Keratinocyte (primary cell): ENCODE results near the gene ZIC5. TPM values are rescaled to one million over a fixed set of nuclear protein-coding genes. Genes with fewer than 3 reads are reported as not detected.
A peak's percentile ranks its signal among the peaks of the same experiment; 100 is the strongest.

Experiments
- DNase-seq: peaks from one replicate; pipeline ENCODE4 v3.0.0-alpha.2; 2011; ENCODE audit warnings: low read depth, missing footprints, low spot score
- FAIRE-seq: peaks from 2 replicates; lab custom pipeline; 2011; peaks lifted over from hg19 to GRCh38; lab: Jason Lieb, UNC
- H2AFZ ChIP-seq: 2 replicates; pipeline ENCODE4 v1.6.0; 2012; ENCODE audit warnings: low read length, control low read depth, inconsistent platforms; ENCODE audit not compliant: control insufficient read depth
- H3K27ac ChIP-seq: 2 replicates; pipeline ENCODE4 v1.5.1; 2011; ENCODE audit warnings: low read length; ENCODE audit not compliant: control insufficient read depth, insufficient read depth
- H3K27me3 ChIP-seq: 3 replicates; pipeline ENCODE4 v1.6.0; 2011; ENCODE audit warnings: low read length; ENCODE audit not compliant: control insufficient read depth, insufficient read depth; ENCODE audit errors: extremely low read depth
- H3K36me3 ChIP-seq, 2 experiments: 2 replicates in 1 of 2; 3 replicates in 1 of 2; pipeline ENCODE4 v1.5.1; 2011; ENCODE audit warnings: low read length in 2 of 2, mild to moderate bottlenecking in 1 of 2; ENCODE audit not compliant: control insufficient read depth in 2 of 2, insufficient read depth in 2 of 2; ENCODE audit errors: extremely low read depth in 1 of 2
- H3K4me1 ChIP-seq: 3 replicates; pipeline ENCODE4 v1.5.1; 2011; ENCODE audit warnings: low read length; ENCODE audit not compliant: control insufficient read depth, insufficient read depth; ENCODE audit errors: extremely low read depth
- H3K4me2 ChIP-seq: 3 replicates; pipeline ENCODE4 v1.6.0; 2011; ENCODE audit warnings: low read depth, low read length; ENCODE audit not compliant: control insufficient read depth, insufficient read depth; ENCODE audit errors: extremely low read depth
- H3K4me3 ChIP-seq, 3 experiments: fragments of 200-600 bp in 1 of 3; sonication (generic) in 1 of 3; 2 replicates in 2 of 3; 3 replicates in 1 of 3; pipeline ENCODE4 v1.5.1; 2011 to 2016; ENCODE audit warnings: low read length in 3 of 3, mild to moderate bottlenecking in 3 of 3, control low read depth in 2 of 3, inconsistent platforms in 1 of 3, low read depth in 1 of 3, mixed read lengths in 1 of 3, mixed run types in 1 of 3, moderate library complexity in 1 of 3; ENCODE audit not compliant: control insufficient read depth in 2 of 3, insufficient read depth in 2 of 3; ENCODE audit errors: extremely low read depth in 1 of 3
- H3K79me2 ChIP-seq: 2 replicates; pipeline ENCODE4 v1.6.0; 2012; ENCODE audit warnings: low read length; ENCODE audit not compliant: control insufficient read depth, insufficient read depth
- H3K9ac ChIP-seq: 3 replicates; pipeline ENCODE4 v1.6.0; 2011; ENCODE audit warnings: low read length; ENCODE audit not compliant: control insufficient read depth, insufficient read depth; ENCODE audit errors: extremely low read depth
- H3K9me1 ChIP-seq: 3 replicates; pipeline ENCODE4 v1.6.0; 2011; ENCODE audit warnings: low read length; ENCODE audit not compliant: control insufficient read depth, insufficient read depth; ENCODE audit errors: extremely low read depth
- H3K9me3 ChIP-seq: 2 replicates; pipeline ENCODE4 v1.5.1; 2012; ENCODE audit warnings: low read depth, low read length; ENCODE audit not compliant: control insufficient read depth
- H4K20me1 ChIP-seq: 3 replicates; pipeline ENCODE4 v1.6.0; 2011; ENCODE audit warnings: low read length; ENCODE audit not compliant: control insufficient read depth, insufficient read depth; ENCODE audit errors: extremely low read depth
- CTCF ChIP-seq, 3 experiments: IDR thresholded peaks in 1 of 3; conservative IDR thresholded peaks in 1 of 3; optimal IDR thresholded peaks in 1 of 3; 2 replicates in 2 of 3; 3 replicates in 1 of 3; pipeline versions ENCODE3 to v1.5.1; 2011; ENCODE audit warnings: low read length in 3 of 3, mild to moderate bottlenecking in 3 of 3, moderate library complexity in 2 of 3, control low read depth in 1 of 3, inconsistent platforms in 1 of 3; ENCODE audit not compliant: insufficient read depth in 2 of 3; ENCODE audit errors: extremely low read depth in 1 of 3
- EZH2 ChIP-seq: IDR thresholded peaks from one replicate; pipeline ENCODE4 v1.6.1; 2012; ENCODE audit warnings: inconsistent platforms, mild to moderate bottlenecking, low read length, moderate library complexity
- dilution Hi-C: fragments of 300-500 bp; cut with MboI; formaldehyde crosslinking; loops from one replicate; pipeline ENCODE4 v1.7.0; 2020; ENCODE audit warnings: low sequenced_read_pairs; ENCODE audit not compliant: extremely low pct_ligation_motif_present
- polyA plus RNA-seq, 5 experiments: library from polyadenylated mRNA; depleted of rRNA in 3 of 5; stranded (reverse) in 3 of 5; stranded (forward) in 1 of 5; unstranded in 1 of 5; fragments of >200 nt; gene quantifications; 1 replicate in 1 of 5; 2 replicates in 3 of 5; 3 replicates in 1 of 5; pipeline versions ENCODE4 v1.2.1 to v1.2.3, GENCODE V29; 2011 to 2012; ENCODE audit warnings: missing spikeins in 2 of 5, low read depth in 1 of 5, low replicate concordance in 1 of 5

ZIC5 gene
- polyA plus RNA-seq, 1 donor (not counting 4 experiments of a cell fraction or from before 2014, with no cell fraction given) = not detected

GRCh38 chr13:99959540-99960230, 11.9 kb downstream of the ZIC5 start:
- Histone ChIP-seq H2AFZ (no peak overlapping the region), H4K20me1 (peaks cover 7% of the 10 kb centered on the region), H3K9ac (no peak overlapping the region), H3K9me1 (no peaks in the 10 kb centered on the region), H3K36me3 (no peaks in the 10 kb centered on the region), H3K4me1 (peaks cover 2% of the 10 kb centered on the region), H3K4me3 (peak overlapping the region in 1 of 3 experiments; percentile 51), H3K27ac (no peak overlapping the region), H3K4me2 (peak overlapping the region; percentile 58), H3K9me3 (no peaks in the 10 kb centered on the region), H3K27me3 (peaks cover 86% of the 10 kb centered on the region), H3K79me2 (no peaks in the 10 kb centered on the region)
- no peak for TF ChIP-seq CTCF (optimal IDR thresholded peaks at IDR 0.05 in 1 of 3, IDR thresholded peaks at IDR 0.05 in 1 of 3, conservative IDR thresholded peaks at IDR 0.05 in 1 of 3; ENCODE audit: extremely low read depth in 1 of 3, insufficient read depth in 2 of 3, low read length in 3 of 3)
- peak; percentile 47 for TF ChIP-seq EZH2
- DNase-seq = no peak
- no peak for FAIRE-seq
- dilution Hi-C loops = no loop called here

GRCh38 chr13:99959127-99959539, 12.4 kb downstream of the ZIC5 start:
- FAIRE-seq = no peak
- DNase-seq = no peak
- dilution Hi-C loops = no loop called here
- no peaks in the 10 kb centered on the region for H3K79me2 ChIP-seq
- no peaks in the 10 kb centered on the region for H3K36me3 ChIP-seq
- H3K27me3 ChIP-seq = peaks cover 87% of the 10 kb centered on the region
- H3K4me3 ChIP-seq = no peak overlapping the region
- H3K27ac ChIP-seq = no peak overlapping the region
- H3K9ac ChIP-seq = no peak overlapping the region
- peak; percentile 64 for TF ChIP-seq EZH2
- no peak for TF ChIP-seq CTCF (optimal IDR thresholded peaks at IDR 0.05 in 1 of 3, IDR thresholded peaks at IDR 0.05 in 1 of 3, conservative IDR thresholded peaks at IDR 0.05 in 1 of 3; ENCODE audit: extremely low read depth in 1 of 3, insufficient read depth in 2 of 3, low read length in 3 of 3)
- no peaks in the 10 kb centered on the region for H3K9me1 ChIP-seq
- H2AFZ ChIP-seq = no peak overlapping the region
- peaks cover 2% of the 10 kb centered on the region for H3K4me1 ChIP-seq
- peaks cover 7% of the 10 kb centered on the region for H4K20me1 ChIP-seq
- H3K9me3 ChIP-seq = no peaks in the 10 kb centered on the region
- no peak overlapping the region for H3K4me2 ChIP-seq
